ENCODE measurements around the gene FGF14.

FGF14 gene

GRCh38 chr13:102310691-102311418, 91.0 kb downstream of the FGF14 start:
- DNase-seq (ENCODE audit: low read depth), result no peak

GRCh38 chr13:102309110-102309509, 92.7 kb downstream of the FGF14 start:
- no peak for DNase-seq (ENCODE audit: low read depth)

- DNase-seq (ENCODE audit: low read depth), result no peak
Observed at GRCh38 chr13:102302534-102302933, 99.3 kb downstream of the FGF14 start.

- DNase-seq (ENCODE audit: low read depth), result no peak
Observed at GRCh38 chr13:102300379-102300778, 101.5 kb downstream of the FGF14 start.

GRCh38 chr13:102299366-102299765, 102.5 kb downstream of the FGF14 start:
- DNase-seq (ENCODE audit: low read depth), result no peak

GRCh38 chr13:102298051-102298450, 103.8 kb downstream of the FGF14 start:
- no peak for DNase-seq (ENCODE audit: low read depth)

- no peak for DNase-seq (ENCODE audit: low read depth)
Observed at GRCh38 chr13:102295316-102296048, 106.4 kb downstream of the FGF14 start.

- no peak for DNase-seq (ENCODE audit: low read depth)
Observed at GRCh38 chr13:102294407-102295018, 107.3 kb downstream of the FGF14 start.

- DNase-seq (ENCODE audit: low read depth), result no peak
Observed at GRCh38 chr13:102293723-102294122, 108.1 kb downstream of the FGF14 start.

- DNase-seq (ENCODE audit: low read depth), result no peak
Observed at GRCh38 chr13:102291587-102292218, 110.1 kb downstream of the FGF14 start.

- DNase-seq (ENCODE audit: low read depth), result no peak
Observed at GRCh38 chr13:102289606-102290005, 112.2 kb downstream of the FGF14 start.

- DNase-seq (ENCODE audit: low read depth), result no peak
Observed at GRCh38 chr13:102286326-102286725, 115.5 kb downstream of the FGF14 start.

- no peak for DNase-seq (ENCODE audit: low read depth)
Observed at GRCh38 chr13:102280366-102280765, 121.5 kb downstream of the FGF14 start.

GRCh38 chr13:102277286-102277685, 124.6 kb downstream of the FGF14 start:
- no peak for DNase-seq (ENCODE audit: low read depth)

GRCh38 chr13:102276404-102276803, 125.4 kb downstream of the FGF14 start:
- no peak for DNase-seq (ENCODE audit: low read depth)

- DNase-seq (ENCODE audit: low read depth), result no peak
Observed at GRCh38 chr13:102275969-102276368, 125.9 kb downstream of the FGF14 start.

- DNase-seq (ENCODE audit: low read depth), result no peak
Observed at GRCh38 chr13:102273111-102273510, 128.7 kb downstream of the FGF14 start.

- DNase-seq (ENCODE audit: low read depth), result no peak
Observed at GRCh38 chr13:102267191-102267590, 134.7 kb downstream of the FGF14 start.

- DNase-seq (ENCODE audit: low read depth), result no peak
Observed at GRCh38 chr13:102261809-102262208, 140.0 kb downstream of the FGF14 start.

GRCh38 chr13:102261316-102261715, 140.5 kb downstream of the FGF14 start:
- DNase-seq (ENCODE audit: low read depth), result no peak

- no peak for DNase-seq (ENCODE audit: low read depth)
Observed at GRCh38 chr13:102260256-102260655, 141.6 kb downstream of the FGF14 start.

- no peak for DNase-seq (ENCODE audit: low read depth)
Observed at GRCh38 chr13:102255409-102255808, 146.4 kb downstream of the FGF14 start.

GRCh38 chr13:102251817-102252216, 150.0 kb downstream of the FGF14 start:
- DNase-seq (ENCODE audit: low read depth), result no peak

Measured in activated T-cell treated with anti-CD3 and anti-CD28 coated beads for 1 hour (primary cell).